ENCODE measurements around the gene GFOD1.
"Not testable (repeated sequence)": the region's sequence is repeated elsewhere in the genome, so short reads cannot be mapped to it uniquely, and the experiment has no call there.

DNA sequence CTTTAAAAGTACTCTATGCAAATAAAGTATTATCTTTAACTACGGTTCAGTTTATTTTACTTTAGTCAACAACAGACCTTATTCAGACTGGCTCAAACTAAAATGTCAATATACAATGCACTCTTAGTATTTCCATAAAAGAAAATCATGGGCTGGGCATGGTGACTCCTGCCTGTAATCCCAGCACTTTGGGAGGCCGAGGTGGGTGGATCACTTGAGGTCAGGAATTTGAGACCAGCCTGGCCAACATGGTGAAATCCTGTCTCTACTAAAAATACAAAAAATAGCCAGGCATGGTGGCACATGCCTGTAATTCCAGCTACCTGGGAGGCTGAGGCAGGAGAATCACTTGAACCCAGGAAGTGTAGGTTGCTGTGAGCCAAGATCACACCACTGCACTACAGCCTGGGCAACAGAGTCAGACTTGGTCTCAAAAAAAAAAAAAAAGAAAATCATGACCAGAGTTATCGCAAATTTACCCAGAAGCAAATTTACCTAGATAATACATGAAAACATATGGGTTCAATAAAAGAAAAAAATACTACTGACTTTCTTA lies 161.3 kb downstream of the GFOD1 start:
- not testable (repeated sequence) for TF ChIP-seq POLR2AphosphoS5, POLR2A (IDR thresholded peaks at IDR 0.05)
- TF ChIP-seq, protein P1, sequence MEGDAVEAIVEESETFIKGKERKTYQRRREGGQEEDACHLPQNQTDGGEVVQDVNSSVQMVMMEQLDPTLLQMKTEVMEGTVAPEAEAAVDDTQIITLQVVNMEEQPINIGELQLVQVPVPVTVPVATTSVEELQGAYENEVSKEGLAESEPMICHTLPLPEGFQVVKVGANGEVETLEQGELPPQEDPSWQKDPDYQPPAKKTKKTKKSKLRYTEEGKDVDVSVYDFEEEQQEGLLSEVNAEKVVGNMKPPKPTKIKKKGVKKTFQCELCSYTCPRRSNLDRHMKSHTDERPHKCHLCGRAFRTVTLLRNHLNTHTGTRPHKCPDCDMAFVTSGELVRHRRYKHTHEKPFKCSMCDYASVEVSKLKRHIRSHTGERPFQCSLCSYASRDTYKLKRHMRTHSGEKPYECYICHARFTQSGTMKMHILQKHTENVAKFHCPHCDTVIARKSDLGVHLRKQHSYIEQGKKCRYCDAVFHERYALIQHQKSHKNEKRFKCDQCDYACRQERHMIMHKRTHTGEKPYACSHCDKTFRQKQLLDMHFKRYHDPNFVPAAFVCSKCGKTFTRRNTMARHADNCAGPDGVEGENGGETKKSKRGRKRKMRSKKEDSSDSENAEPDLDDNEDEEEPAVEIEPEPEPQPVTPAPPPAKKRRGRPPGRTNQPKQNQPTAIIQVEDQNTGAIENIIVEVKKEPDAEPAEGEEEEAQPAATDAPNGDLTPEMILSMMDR (IDR thresholded peaks at IDR 0.05): not testable (repeated sequence)

Data from sigmoid colon (tissue), 4 donors.